A673 (cell line): Measurements from ENCODE around the gene GATA6.

Experiments
- CTCF ChIP-seq: fragments of 300-800, 200-600 bp; sonication (generic); conservative IDR thresholded peaks from 2 replicates; pipeline ENCODE4 v1.5.1; 2017; ENCODE audit warnings: low read depth, mild to moderate bottlenecking, antibody characterized with exemption, low read length, moderate library complexity, mixed read lengths
- EZH2 ChIP-seq: fragments of 200-600 bp; sonication (generic); IDR thresholded peaks from 2 replicates; pipeline ENCODE4 v1.6.1; 2017; ENCODE audit warnings: borderline replicate concordance, low read depth, mild to moderate bottlenecking, mixed read lengths, antibody characterized with exemption, low read length; ENCODE audit not compliant: poor library complexity, severe bottlenecking

- TF ChIP-seq CTCF (no peak), EZH2 (no peak)
Measured at GRCh38 chr18:22198163-22198562, 28.8 kb downstream of the GATA6 start.
